ENCODE data around the gene GRID1.

- TF ChIP-seq SUZ12 (IDR thresholded peaks at IDR 0.05; ENCODE audit: extremely low read depth, insufficient read depth, insufficient read length) (no peak), ZNF274 (IDR thresholded peaks at IDR 0.05; ENCODE audit: low read depth, low read length) (no peak), YY1 (IDR thresholded peaks at IDR 0.05; ENCODE audit: insufficient read depth, insufficient read length) (no peak)
These were observed 35.5 kb downstream of the GRID1 start for GRCh38 chr10:86330778-86331763.
